OCI-LY7 (cell line): ENCODE results near the gene MYO9B. TPM values are rescaled to one million over a fixed set of nuclear protein-coding genes. Genes with fewer than 3 reads are reported as not detected.

Experiments used
- BruUV-seq: library from RNA; stranded (reverse); fragments of 400-500 nt; replicated peaks from 2 replicates; lab custom pipeline; 2021; lab: Mats Ljungman, UMichigan
- CTCF ChIA-PET: fragments of 300-600 bp; sonication (Branson Sonifier 250); formaldehyde crosslinking; loops from one replicate; lab custom pipeline; 2022; ENCODE audit warnings: antibody characterized with exemption; ENCODE audit not compliant: unreplicated experiment; lab: Charles Lee
- POLR2A ChIA-PET: fragments of 300-600 bp; sonication (Branson Sonifier 250); formaldehyde crosslinking; loops from one replicate; lab custom pipeline; 2022; ENCODE audit warnings: antibody characterized with exemption; lab: Charles Lee
- DNase-seq: peaks from one replicate; pipeline ENCODE4 v3.0.0-alpha.2; 2015; ENCODE audit warnings: low spot score
- H2AFZ ChIP-seq: fragments of 200-600 bp; sonication (generic), shearing (Covaris generic); 2 replicates; pipeline ENCODE4 v1.6.1; 2014; ENCODE audit warnings: mild to moderate bottlenecking, antibody characterized with exemption, low read length, moderate library complexity
- H3K27ac ChIP-seq: fragments of 200-600 bp; sonication (generic); 2 replicates; pipeline ENCODE4 v1.5.1; 2014; ENCODE audit warnings: mixed run types, low read depth, mild to moderate bottlenecking, moderate library complexity, low read length, inconsistent platforms; ENCODE audit not compliant: poor library complexity, severe bottlenecking
- H3K36me3 ChIP-seq: fragments of 200-600 bp; sonication (generic); 2 replicates; pipeline ENCODE4 v1.6.1; 2014; ENCODE audit warnings: mild to moderate bottlenecking, antibody characterized with exemption, low read length, moderate library complexity, mixed read lengths; ENCODE audit not compliant: insufficient read depth
- H3K4me1 ChIP-seq: fragments of 200-600 bp; sonication (generic); 2 replicates; pipeline ENCODE4 v1.5.1; 2014; ENCODE audit warnings: mild to moderate bottlenecking, low read length; ENCODE audit not compliant: insufficient read depth, poor library complexity, severe bottlenecking
- H3K4me2 ChIP-seq: fragments of 200-600 bp; sonication (generic); 2 replicates; pipeline ENCODE4 v1.6.1; 2014; ENCODE audit warnings: mild to moderate bottlenecking, low read length
- H3K4me3 ChIP-seq: fragments of 200-600 bp; sonication (generic); 2 replicates; pipeline ENCODE4 v1.5.1; 2014; ENCODE audit warnings: mild to moderate bottlenecking, low read depth, low read length; ENCODE audit not compliant: poor library complexity, severe bottlenecking
- H3K79me2 ChIP-seq: fragments of 200-600 bp; sonication (generic); 2 replicates; pipeline ENCODE4 v1.6.1; 2016; ENCODE audit warnings: low read depth, mild to moderate bottlenecking, low read length, moderate library complexity, mixed read lengths; ENCODE audit not compliant: insufficient read depth
- H3K9me2 ChIP-seq: fragments of 200-600 bp; sonication (generic); 2 replicates; pipeline ENCODE4 v1.6.1; 2016; ENCODE audit warnings: mild to moderate bottlenecking, low read length, mixed read lengths; ENCODE audit not compliant: insufficient read depth
- H3K9me3 ChIP-seq: fragments of 200-600 bp; sonication (generic); 2 replicates; pipeline ENCODE4 v1.6.1; 2014; ENCODE audit warnings: mild to moderate bottlenecking, mixed run types, low read length, mixed read lengths
- H4K20me1 ChIP-seq: fragments of 200-600 bp; sonication (generic); 2 replicates; pipeline ENCODE4 v1.6.1; 2014; ENCODE audit warnings: mild to moderate bottlenecking, antibody characterized with exemption, low read length, moderate library complexity, mixed read lengths; ENCODE audit not compliant: insufficient read depth
- CTCF ChIP-seq: fragments of 200-600 bp; sonication (generic); conservative IDR thresholded peaks from 2 replicates; pipeline ENCODE4 v1.5.1; 2014; ENCODE audit warnings: mild to moderate bottlenecking, antibody characterized with exemption, low read length, moderate library complexity, mixed read lengths
- EZH2phosphoT487 ChIP-seq: fragments of 200-600 bp; sonication (generic); IDR thresholded peaks from 2 replicates; pipeline ENCODE4 v1.6.1; 2018; ENCODE audit warnings: low read depth, borderline replicate concordance, mild to moderate bottlenecking, mixed run types, antibody characterized with exemption, low read length, moderate library complexity, mixed read lengths
- intact Hi-C: fragments of 100-400 bp; cut with micrococcal nuclease; formaldehyde crosslinking; loops from one replicate; pipeline ENCODE4 v1.10.0; 2022; ENCODE audit not compliant: unreplicated experiment
- total RNA-seq, 2 experiments: library from RNA; depleted of rRNA in 1 of 2; stranded (reverse); fragments of >200 nt in 1 of 2; shearing (Covaris generic) in 1 of 2; gene quantifications; 2 replicates each; pipeline ENCODE4 v1.2.3, GENCODE V29; 2014 to 2022

The MYO9B gene
- total RNA-seq, 2 experiments from 2014 or later: 74.7 to 150 TPM

GRCh38 chr19:17101686-17102628 is 26.4 kb downstream of the MYO9B start:
- CTCF ChIA-PET: no interaction called here
- peaks cover 70% of the 10 kb centered on the region; the same call in 1 of the 2 replicates for H3K79me2 ChIP-seq

GRCh38 chr19:17103177-17103576 is 27.6 kb downstream of the MYO9B start:
- CTCF ChIA-PET: no interaction called here
- Histone ChIP-seq H3K36me3 (peaks cover 65% of the 10 kb centered on the region), H3K4me3 (no peak overlapping the region), H2AFZ (no peak overlapping the region), H3K4me2 (no peak overlapping the region), H3K9me3 (peaks cover 14% of the 10 kb centered on the region; the same call in 1 of the 2 replicates), H3K4me1 (peaks cover 40% of the 10 kb centered on the region), H3K27ac (no peak overlapping the region), H3K9me2 (no peaks in the 10 kb centered on the region), H3K79me2 (peaks cover 66% of the 10 kb centered on the region; the same call in 1 of the 2 replicates), H4K20me1 (no peaks in the 10 kb centered on the region)
- TF ChIP-seq EZH2phosphoT487: no peak
- TF ChIP-seq CTCF: peak; percentile 77
- DNase-seq: no peak
- intact Hi-C loops: no loop called here
- BruUV-seq: no TSS peak
- POLR2A ChIA-PET: no interaction called here

More at GRCh38 chr19:17101686-17102628, 26.4 kb downstream of the MYO9B start:
- intact Hi-C loops: no loop called here
- Histone ChIP-seq H3K36me3 (peaks cover 58% of the 10 kb centered on the region), H2AFZ (no peak overlapping the region), H4K20me1 (no peaks in the 10 kb centered on the region), H3K4me2 (no peak overlapping the region), H3K4me1 (peaks cover 39% of the 10 kb centered on the region), H3K9me2 (no peaks in the 10 kb centered on the region), H3K9me3 (peaks cover 14% of the 10 kb centered on the region; the same call in 1 of the 2 replicates), H3K27ac (no peak overlapping the region), H3K4me3 (no peak overlapping the region)
- no peak for DNase-seq
- no peak for TF ChIP-seq EZH2phosphoT487
- TF ChIP-seq CTCF: no peak
- no TSS peak for BruUV-seq
- POLR2A ChIA-PET: interaction anchor here (0.6 kb wide), 1 partner anchor 30 kb away, joined by 5 read pairs; no protein-coding TSS in a partner anchor
